A549 treated with Mapracorat at 1 μM for 4 hours (cell line): ENCODE measurements around the gene GDPD4. TPM values are rescaled to one million over a fixed set of nuclear protein-coding genes. Genes with fewer than 3 reads are reported as not detected.

Experiments
- total RNA-seq: library from RNA; stranded (reverse); fragments of 200-300 nt; extraction: Qiagen RNA extraction; gene quantifications from 5 replicates; pipeline ENCODE4 v1.2.3, GENCODE V29; 2022

GDPD4 gene
- total RNA-seq = not detected in 5 replicates

GRCh38 chr11:77301510-77301909 lies at the start of gene GDPD4:
GDPD4 (minus strand) TSS chr11:77301686; CDS start chr11:77285137, 16,549 bp downstream.

Other genes with a start within 250 kb of the GDPD4 start
- 5.8 to 11.9 TPM (median 8.2 TPM) in 5 replicates for gene CAPN5, start 234.7 kb downstream of the GDPD4 start, total RNA-seq
- not detected in 5 replicates for gene OMP, start 198.8 kb downstream of the GDPD4 start, total RNA-seq
- gene MYO7A, start 173.4 kb downstream of the GDPD4 start, total RNA-seq = 1.2 to 1.6 TPM (median 1.3 TPM) in 5 replicates
- 20.6 to 23.5 TPM (median 21.9 TPM) in 5 replicates for gene PAK1, start 172.4 kb upstream of the GDPD4 start, total RNA-seq